Esophagus muscularis mucosa (tissue), 4 donors: ENCODE data around the gene SLC9A4. TPM values are rescaled to one million over a fixed set of nuclear protein-coding genes. Genes with fewer than 3 reads are reported as not detected.

ENCODE experiments used
- DNase-seq: peaks from one replicate; pipeline ENCODE4 v3.0.0-alpha.2; 2017; ENCODE audit errors: extremely low spot score
- H3K27ac ChIP-seq, 4 donors: fragments of 200-600 bp; sonication (generic); replicated peaks in 1 of 4; 1 replicate in 3 of 4; 2 replicates in 1 of 4; pipeline ENCODE4 v1.5.1; 2016 to 2019; ENCODE audit warnings: mild to moderate bottlenecking in 1 of 4
- H3K27me3 ChIP-seq, 4 donors: fragments of 200-600 bp; sonication (generic); one replicate each; pipeline versions ENCODE4 v1.5.1 to v1.6.0; 2016 to 2019
- H3K36me3 ChIP-seq, 4 donors: fragments of 200-600 bp; sonication (generic); one replicate each; pipeline ENCODE4 v1.5.1; 2016 to 2019
- H3K4me1 ChIP-seq, 4 donors: fragments of 200-600 bp; sonication (generic); one replicate each; pipeline ENCODE4 v1.5.1; 2016 to 2019
- H3K4me3 ChIP-seq, 4 donors: fragments of 200-600 bp; sonication (generic); 1 replicate in 2 of 4; 2 replicates in 2 of 4; pipeline ENCODE4 v1.5.1; 2016 to 2019; ENCODE audit warnings: mild to moderate bottlenecking in 4 of 4, moderate library complexity in 1 of 4
- H3K9me3 ChIP-seq, 4 donors: fragments of 200-600 bp; sonication (generic); 1 replicate in 3 of 4; 2 replicates in 1 of 4; pipeline ENCODE4 v1.5.1; 2016 to 2019
- CTCF ChIP-seq, 3 experiments: fragments of 200-600 bp in 2 of 3; fragments of 450-650 bp in 1 of 3; sonication (generic) in 2 of 3; IDR thresholded peaks; one replicate each; pipeline ENCODE4 v1.5.1; 2017 to 2019; ENCODE audit warnings: antibody characterized with exemption in 3 of 3, mild to moderate bottlenecking in 2 of 3, moderate library complexity in 1 of 3
- EP300 ChIP-seq: sonication (generic); formaldehyde crosslinking; IDR thresholded peaks from one replicate; pipeline ENCODE4 v1.6.1; 2017; ENCODE audit warnings: antibody characterized with exemption
- POLR2A ChIP-seq: fragments of 450-650 bp; IDR thresholded peaks from one replicate; pipeline ENCODE4 v1.6.1; 2017; ENCODE audit warnings: antibody characterized with exemption, moderate library complexity, mild to moderate bottlenecking, low read depth
- POLR2AphosphoS5 ChIP-seq, 2 donors: sonication (generic); formaldehyde crosslinking; IDR thresholded peaks; one replicate each; pipeline ENCODE4 v1.6.1; 2017; ENCODE audit warnings: antibody characterized with exemption in 2 of 2
- WGBS: methylation state at CpG from one replicate; pipeline ENCODE4 v1.1.5; 2018; 5-methylcytosine and 5-hydroxymethylcytosine counted together
- intact Hi-C: fragments of 100-400 bp; cut with DNase I; formaldehyde crosslinking; loops from one replicate; pipeline ENCODE4 v1.15.1; 2023
- total RNA-seq, 4 donors: library from RNA; depleted of rRNA; stranded (reverse); fragments of >200 nt; gene quantifications; one replicate each; pipeline versions ENCODE4 v1.1.0 to v1.2.1, GENCODE V29; 2016

Gene SLC9A4
- total RNA-seq, 4 donors from 2014 or later = not detected

- Histone ChIP-seq H3K4me1 (no peaks in the 10 kb centered on the region), H3K4me3 (no peak overlapping the region), H3K36me3 (no peaks in the 10 kb centered on the region), H3K27me3 (peaks cover 0 to 14% (median 0%) of the 10 kb centered on the region in 4 donors), H3K27ac (no peak overlapping the region), H3K9me3 (no peaks in the 10 kb centered on the region)
- 56% methylated on average over 6 of the region's 6 CpGs for WGBS
- no peak for TF ChIP-seq POLR2AphosphoS5 (IDR thresholded peaks at IDR 0.05)
- no peak for TF ChIP-seq POLR2A
- no peak for TF ChIP-seq CTCF (IDR thresholded peaks at IDR 0.05)
- no peak for TF ChIP-seq EP300
- intact Hi-C loops = no loop called here
- peak; percentile 45 for DNase-seq
Observed at GRCh38 chr2:102439065-102439695, 33.8 kb upstream of the SLC9A4 start.

GRCh38 chr2:102442967-102443828 is 29.8 kb upstream of the SLC9A4 start:
- peak; percentile 84 for DNase-seq
- intact Hi-C loops = no loop called here
- no peak overlapping the region for H3K4me3 ChIP-seq
- H3K27me3 ChIP-seq = peaks cover 0 to 14% (median 0%) of the 10 kb centered on the region in 4 donors
- TF ChIP-seq POLR2A (no peak), POLR2AphosphoS5 (IDR thresholded peaks at IDR 0.05) (no peak), CTCF (IDR thresholded peaks at IDR 0.05) (peak; percentile 32 to 51 (median 51))
- no peak overlapping the region for H3K27ac ChIP-seq
- H3K4me1 ChIP-seq = no peaks in the 10 kb centered on the region
- H3K36me3 ChIP-seq = no peaks in the 10 kb centered on the region
- H3K9me3 ChIP-seq = no peaks in the 10 kb centered on the region
- 32% methylated on average over 13 of the region's 13 CpGs for WGBS

GRCh38 chr2:102444233-102444632 is 28.8 kb upstream of the SLC9A4 start:
- intact Hi-C loops = no loop called here
- peaks cover 0 to 6% (median 0%) of the 10 kb centered on the region in 4 donors for H3K27me3 ChIP-seq
- WGBS = 79% methylated on average over 3 of the region's 3 CpGs

GRCh38 chr2:102446936-102447335 is 26.1 kb upstream of the SLC9A4 start:
- 90% methylated on average over 9 of the region's 9 CpGs for WGBS
- DNase-seq = peak; percentile 77
- Histone ChIP-seq H3K27ac (no peak overlapping the region), H3K4me3 (no peak overlapping the region), H3K27me3 (no peaks in the 10 kb centered on the region), H3K36me3 (no peaks in the 10 kb centered on the region), H3K9me3 (no peaks in the 10 kb centered on the region), H3K4me1 (no peaks in the 10 kb centered on the region)
- TF ChIP-seq POLR2A (no peak), POLR2AphosphoS5 (IDR thresholded peaks at IDR 0.05) (no peak), EP300 (no peak), CTCF (IDR thresholded peaks at IDR 0.05) (no peak)
- intact Hi-C loops = no loop called here

More at GRCh38 chr2:102444233-102444632, 28.8 kb upstream of the SLC9A4 start:
- TF ChIP-seq CTCF (IDR thresholded peaks at IDR 0.05) (no peak), EP300 (no peak), POLR2A (no peak), POLR2AphosphoS5 (IDR thresholded peaks at IDR 0.05) (no peak)
- no peak overlapping the region for H3K4me3 ChIP-seq
- no peak overlapping the region for H3K27ac ChIP-seq
- H3K4me1 ChIP-seq = no peaks in the 10 kb centered on the region
- no peaks in the 10 kb centered on the region for H3K9me3 ChIP-seq
- H3K36me3 ChIP-seq = no peaks in the 10 kb centered on the region
- no peak for DNase-seq
